Right renal pelvis (tissue), 4 donors: ENCODE results near the gene ZNF511. TPM values are rescaled to one million over a fixed set of nuclear protein-coding genes. Genes with fewer than 3 reads are reported as not detected.
"Not testable (repeated sequence)": the region's sequence is repeated elsewhere in the genome, so short reads cannot be mapped to it uniquely, and the experiment has no call there.

ENCODE experiments used
- DNase-seq, 4 donors: peaks; one replicate each; pipeline ENCODE4 v3.0.0-alpha.2; 2013; ENCODE audit warnings: low read depth in 4 of 4, low spot score in 3 of 4, missing footprints in 1 of 4
- polyA plus RNA-seq, 4 donors: library from polyadenylated mRNA; unstranded; fragments of 120-200 nt; gene quantifications; one replicate each; pipeline ENCODE4 v1.2.1, GENCODE V29; 2013; ENCODE audit not compliant: insufficient read length in 4 of 4

ZNF511 gene, protein sequence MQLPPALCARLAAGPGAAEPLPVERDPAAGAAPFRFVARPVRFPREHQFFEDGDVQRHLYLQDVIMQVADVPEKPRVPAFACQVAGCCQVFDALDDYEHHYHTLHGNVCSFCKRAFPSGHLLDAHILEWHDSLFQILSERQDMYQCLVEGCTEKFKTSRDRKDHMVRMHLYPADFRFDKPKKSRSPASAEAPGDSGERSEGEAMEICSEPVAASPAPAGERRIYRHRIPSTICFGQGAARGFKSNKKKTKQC
- 10 to 100 TPM; 32.9 to 41.8 (median 38.8) TPM for polyA plus RNA-seq

DNA sequence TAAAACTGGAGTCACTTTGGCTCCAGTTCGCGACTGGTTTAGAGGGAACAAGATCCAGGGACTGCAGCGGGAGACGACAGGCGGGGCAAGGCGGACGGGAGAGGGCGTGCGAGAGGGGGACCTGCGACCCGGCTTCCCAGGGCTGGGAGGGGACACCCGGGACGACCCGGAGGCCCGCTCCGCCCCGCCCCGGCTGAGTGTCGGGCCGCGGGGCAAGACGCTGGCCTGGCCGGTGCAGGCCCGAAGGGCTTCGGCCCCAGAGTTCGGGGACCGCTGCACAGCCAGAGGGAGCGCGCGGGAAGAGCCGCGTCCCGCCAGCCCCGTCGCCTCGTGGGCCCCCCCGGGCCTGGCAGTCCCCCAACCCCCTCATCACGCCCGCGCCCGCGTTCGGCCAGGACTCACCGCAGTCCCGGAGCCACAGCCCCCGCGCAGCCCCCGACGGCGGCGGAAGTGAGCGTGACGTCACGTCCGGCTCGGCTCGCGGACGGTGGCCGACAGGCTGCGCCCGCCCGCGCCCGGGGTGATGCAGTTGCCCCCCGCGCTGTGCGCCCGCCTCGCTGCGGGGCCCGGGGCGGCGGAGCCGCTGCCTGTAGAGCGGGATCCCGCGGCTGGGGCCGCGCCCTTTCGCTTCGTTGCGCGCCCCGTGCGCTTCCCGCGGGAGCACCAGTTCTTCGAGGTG lies at the start of gene ZNF511, which contains the start of gene TUBGCP2:
Gene ZNF511, plus strand, starts transcription at position 494 of the 679 bp plus-strand sequence. Its CDS starts 30 bp downstream, at position 524.
Gene TUBGCP2, minus strand, starts transcription at position 452 of the 679 bp plus-strand sequence. CDS start 5,931 bp downstream, outside the sequence.
- DNase-seq = peak; percentile 61 to 84 (median 76)

DNA sequence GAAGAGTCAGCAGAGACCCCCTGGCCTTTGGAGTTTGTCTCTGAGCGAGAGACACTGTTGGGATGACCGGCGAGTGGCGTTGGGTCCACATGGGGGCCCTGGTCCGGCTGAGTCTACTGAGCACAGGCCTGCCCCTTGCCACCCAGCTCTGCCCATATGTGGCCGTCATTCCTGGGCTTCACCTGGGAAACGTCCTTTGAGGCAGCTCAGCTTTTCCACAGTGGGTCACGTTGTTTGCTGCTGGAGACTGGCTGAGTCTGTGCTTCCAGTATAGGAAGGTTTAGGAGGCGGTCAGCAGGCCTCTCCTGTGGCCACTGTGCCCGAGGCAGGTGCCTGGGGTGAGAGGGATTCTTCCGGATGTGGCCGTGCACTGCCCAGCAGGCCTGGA lies 49.1 kb upstream of the ZNF511 start:
- DNase-seq = no peak

DNA sequence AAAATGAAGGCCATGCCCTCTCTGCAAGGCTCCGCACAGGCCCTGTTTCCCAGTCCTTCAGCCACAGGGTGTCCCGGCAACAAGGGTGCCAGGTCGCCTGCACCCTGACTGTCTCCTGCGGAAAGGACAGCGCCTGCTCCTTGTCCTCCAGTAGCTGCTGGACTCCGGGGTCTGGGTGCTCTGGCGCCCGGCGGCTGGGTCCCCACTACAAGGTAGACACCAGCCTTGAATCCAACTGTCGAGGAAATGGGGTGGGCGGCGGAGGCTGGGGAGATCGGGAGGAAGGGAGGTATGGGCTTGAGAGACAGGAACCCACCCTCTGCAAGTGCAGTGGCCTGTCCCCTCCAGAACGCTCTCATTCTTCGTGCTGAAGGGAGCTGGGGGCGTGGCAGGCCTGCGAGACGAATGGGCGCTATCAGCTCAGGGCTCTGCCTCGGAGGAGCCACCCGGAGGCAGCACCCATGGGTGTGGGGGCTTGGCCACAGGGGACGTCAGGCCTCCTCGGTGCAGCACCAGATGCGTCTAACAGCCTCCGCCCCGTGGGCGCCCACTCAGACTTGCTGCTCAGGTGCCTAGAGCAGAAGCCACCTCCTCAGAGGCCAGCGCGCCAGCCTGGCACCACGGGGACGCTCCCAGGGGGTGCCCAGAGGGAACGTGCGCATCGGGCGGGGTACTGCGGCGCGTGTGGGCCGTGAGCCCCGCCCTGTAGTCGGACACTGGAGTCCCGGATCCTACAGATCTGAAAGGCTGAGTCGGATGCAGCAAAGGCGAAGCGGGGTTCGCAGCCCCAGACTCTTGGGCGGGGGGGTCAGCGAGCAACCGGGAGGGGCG lies 47.6 kb upstream of the ZNF511 start:
- DNase-seq = no peak

DNA sequence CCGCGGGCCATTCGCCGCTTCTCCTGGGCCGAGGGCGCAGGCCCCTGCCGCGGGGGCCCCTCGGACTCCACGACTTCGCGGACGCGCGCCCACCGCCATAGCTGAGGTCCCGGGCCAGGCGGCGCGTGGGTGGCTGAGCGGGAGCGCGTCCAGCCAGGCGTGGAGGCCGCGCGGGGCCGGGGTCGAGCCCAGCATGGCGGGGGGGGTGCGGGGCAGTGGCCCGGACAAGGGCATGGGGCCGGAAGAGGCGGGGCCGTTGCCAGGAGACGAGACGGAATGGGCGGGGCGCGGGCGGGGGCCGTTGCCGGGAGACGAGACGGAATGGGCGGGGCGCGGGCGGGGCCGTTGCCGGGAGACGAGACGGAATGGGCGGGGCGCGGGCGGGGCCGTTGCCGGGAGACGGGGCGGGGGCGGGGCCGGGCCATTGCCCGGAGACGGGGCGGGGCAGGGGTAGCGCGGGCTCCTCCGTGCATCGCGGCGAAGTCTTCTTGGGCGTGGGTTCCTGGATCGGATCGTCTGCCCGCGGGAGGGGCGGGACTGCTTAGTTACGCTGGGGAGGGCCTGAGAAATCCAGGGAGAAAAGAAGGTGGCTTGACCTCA lies 46.9 kb upstream of the ZNF511 start:
- DNase-seq = no peak

DNA sequence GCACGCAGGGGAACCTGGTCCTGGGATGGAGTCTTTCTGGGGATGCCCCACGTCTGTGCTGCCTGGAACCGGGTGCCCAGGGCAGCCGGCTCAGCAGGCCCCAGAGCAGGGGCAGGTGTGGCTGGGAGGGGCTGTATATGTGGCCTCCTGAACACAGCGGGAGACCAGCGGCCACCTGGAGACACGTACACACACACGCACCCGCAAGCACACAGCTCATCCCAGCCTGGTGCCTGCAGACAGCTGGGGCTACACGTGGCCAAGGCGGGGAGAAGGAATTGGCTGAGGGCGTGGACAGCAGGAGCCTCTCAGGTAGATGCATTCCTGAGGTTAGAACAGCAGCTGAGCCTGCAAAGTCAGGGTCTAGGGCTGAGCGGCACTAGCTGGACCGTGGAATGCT lies 46.0 kb upstream of the ZNF511 start:
- no peak for DNase-seq

DNA sequence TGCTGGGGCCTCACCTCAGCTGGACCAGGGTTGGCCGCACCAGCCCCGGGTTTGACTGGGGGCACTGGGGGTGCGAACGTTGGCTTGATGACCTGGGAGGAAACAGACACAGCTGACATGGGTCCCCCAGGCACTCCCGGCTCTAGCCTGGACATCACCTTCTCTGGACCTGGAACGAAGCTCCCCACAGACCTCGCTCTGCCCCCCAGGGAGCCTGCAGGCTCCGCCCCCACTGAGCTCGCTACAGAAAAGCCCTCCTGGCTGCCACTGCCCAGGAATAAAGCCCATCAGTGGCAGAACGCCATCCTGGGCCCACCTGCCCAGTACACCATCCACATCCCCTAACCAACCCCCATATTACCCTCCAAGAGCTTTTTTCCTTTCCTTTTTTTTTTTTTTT lies 45.0 kb upstream of the ZNF511 start:
- no peak for DNase-seq

DNA sequence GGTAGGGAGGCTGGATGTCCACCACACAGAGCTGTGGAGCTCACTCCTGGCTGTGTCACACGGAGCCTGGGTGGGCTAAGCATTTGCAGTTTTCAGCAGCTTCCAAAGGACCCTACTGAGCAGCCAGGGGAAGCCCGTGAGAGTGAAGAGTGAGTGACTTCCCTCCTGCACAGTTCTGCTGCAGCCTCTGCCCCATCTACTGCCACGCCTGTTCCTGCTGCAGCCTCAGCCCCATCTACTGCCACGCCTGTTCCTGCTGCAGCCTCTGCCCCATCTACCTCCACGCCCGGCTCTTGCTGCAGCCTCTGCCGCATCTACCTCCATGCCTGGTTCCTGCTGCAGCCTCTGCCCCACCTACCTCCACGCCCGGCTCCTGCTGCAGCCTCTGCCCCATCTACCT lies 44.3 kb upstream of the ZNF511 start:
- no peak for DNase-seq

DNA sequence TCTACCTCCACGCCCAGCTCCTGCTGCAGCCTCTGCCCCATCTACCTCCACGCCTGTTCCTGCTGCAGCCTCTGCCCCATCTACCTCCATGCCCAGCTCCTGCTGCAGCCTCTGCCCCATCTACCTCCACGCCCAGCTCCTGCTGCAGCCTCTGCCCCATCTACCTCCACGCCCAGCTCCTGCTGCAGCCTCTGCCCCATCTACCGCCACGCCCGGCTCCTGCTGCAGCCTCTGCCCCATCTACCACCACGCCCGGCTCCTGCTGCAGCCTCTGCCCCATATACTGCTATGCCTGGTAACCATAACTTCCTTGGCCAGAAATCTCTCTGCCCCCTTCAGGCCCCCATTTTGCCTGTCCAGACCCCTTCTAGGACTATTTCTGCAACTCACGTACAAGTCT lies 43.7 kb upstream of the ZNF511 start:
- not testable (repeated sequence) for DNase-seq

DNA sequence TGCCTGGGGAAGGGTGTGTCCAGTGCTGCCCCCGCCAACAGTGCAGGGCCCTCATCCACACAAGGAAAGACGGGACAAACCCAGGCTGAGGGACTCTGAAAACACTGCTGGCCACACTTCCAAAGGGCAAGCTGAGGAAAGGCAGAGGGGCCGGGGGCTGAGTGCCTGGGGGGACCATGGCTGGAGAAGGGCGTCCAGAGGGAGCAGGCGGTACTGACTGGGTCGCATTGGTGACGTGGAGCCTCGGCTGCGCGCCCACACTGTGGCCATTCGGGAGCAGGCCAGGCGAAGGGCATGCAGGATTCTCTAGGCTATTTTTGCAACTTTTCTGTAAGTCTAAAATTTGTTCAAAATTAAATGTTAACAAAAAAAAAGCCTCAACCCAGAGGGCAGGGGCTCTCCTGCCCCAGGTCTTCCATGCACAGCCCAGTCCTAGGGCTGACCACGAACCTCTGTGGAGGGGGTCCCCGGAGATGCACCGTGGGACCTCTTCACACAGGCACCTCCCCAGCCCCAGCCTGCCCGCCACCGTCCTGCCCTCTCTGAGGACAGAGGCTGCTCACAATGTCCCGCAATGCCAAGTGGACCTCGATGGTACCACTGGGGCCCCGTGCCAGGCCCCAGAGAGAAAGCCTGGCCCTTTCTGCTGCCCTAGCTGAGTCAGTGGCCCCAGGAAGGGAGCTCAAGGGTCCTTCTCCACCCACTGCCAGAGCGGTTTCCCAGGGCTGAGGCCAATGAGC lies 42.5 kb upstream of the ZNF511 start:
- DNase-seq = no peak

DNA sequence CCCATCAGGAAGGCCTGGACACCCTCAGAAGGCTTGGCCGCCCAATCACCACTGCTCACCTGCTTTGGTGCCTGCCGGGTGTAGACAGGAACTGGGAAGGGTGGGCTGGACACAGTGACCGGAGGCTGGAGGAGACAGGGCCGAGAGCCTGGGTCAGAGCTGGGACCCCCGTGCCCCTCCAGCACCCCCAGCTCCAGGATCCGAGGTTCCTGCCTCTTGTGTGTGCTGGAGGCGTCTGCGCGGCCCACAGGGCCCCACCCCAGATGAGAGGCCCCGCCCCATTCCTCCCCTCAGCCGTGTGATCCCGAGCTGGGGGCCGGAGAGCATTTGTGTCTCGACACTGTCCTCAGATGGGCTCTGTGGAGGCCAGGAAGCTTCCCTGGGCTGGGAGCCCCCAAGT lies 41.4 kb upstream of the ZNF511 start:
- DNase-seq = no peak

DNA sequence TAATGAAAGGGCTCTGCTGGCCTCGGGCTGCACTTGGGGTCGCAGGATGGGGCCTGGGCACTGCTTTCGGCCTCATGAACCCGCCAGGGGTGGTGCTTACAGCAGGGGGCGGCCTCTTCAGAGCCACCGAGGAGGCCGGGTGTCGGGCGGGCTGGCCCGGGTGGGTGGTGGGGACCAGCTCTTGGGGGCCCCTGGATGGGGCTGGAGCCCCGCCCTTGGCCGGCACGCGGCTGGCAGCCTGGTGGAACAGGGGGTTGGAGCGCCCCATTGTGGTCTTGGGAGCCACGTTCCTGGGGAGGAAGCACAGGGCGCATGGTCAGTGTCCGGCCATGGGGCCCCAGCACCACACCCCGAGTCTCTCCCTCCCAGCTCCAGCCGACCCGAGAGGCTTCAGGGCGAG lies 40.9 kb upstream of the ZNF511 start:
- no peak for DNase-seq

DNA sequence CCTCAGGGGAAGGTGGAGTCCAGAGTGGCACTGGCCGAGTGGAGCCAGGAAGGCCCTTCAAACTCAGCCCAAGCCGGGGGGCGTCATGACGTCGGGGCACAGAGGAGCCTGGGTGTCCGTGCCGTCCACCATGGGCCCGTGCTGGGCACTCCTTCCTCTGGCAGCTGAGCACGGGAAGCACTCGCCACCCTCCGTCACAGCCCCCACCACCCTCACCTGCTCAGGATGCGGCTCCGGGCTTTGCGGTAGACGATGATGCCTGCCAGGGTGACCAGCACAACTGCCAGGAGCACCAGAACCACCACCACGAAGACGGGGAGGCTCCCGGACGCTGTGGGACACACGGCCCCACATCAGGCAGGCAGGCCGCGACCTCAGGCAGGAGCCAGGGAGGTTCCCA lies 40.2 kb upstream of the ZNF511 start:
- DNase-seq = no peak

DNA sequence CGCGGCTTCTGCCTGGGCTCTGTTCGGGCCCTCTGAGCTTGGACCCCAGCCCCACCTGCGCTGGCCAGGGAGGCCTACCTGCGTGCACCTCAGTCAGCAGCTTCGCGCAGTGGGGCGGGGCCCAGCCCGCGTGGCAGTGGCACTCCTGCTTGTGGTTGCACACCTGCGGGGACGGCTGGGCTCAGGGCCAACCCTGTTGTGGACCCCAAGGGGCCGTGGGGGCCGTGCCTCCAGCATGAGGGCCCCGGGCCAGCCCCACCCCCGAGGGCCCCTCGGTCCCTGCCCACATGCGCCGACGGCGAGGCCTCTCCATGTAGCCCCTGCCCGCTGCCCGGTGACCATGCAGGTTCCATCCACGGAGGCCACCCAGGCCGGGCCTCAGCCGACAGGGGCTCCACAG lies 39.3 kb upstream of the ZNF511 start:
- DNase-seq = no peak

DNA sequence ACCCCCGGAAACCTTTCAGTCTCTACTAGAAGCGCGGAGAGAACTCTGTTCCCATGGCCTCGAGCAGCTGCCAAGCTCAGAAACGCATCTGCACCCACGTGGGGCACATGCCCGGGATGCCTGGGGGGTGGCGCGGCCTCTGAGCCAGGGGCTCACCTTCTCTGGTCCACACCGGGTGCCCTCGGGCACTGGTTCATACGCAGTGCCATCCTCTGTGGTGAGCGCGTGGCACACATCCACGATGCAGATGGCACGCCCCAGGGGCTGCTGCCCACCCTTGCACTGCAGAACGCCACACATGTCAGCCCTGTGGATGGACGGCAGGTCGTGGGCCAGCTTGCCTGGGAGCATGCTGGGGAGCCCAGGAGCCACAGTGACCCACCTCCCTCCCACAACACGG lies 38.5 kb upstream of the ZNF511 start:
- DNase-seq = no peak

DNA sequence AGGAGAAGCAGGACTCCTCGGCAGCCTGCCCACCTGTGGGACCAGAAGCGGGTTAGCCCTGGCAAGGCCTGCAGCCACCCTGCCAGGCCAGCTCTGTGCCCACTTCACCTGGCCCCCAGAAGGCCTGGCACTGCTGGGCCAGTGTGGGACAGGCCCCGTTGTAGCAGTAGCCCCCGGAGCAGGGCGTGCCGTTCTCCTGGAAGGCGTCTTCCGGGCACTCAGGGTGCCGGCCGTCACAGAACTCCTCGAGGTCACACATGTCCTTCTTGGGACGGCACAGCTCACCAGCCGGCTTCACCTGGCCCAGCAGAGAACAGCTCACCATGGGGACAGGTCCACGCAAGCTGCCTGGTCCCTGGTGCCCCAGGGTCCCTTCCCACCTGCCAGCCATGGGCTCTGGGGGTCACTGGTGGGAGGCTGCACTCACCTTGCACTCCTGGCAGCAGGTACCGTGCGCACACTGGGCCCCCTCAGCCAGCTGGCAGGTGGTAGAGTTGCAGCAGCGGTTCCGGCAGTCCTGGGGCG lies 37.9 kb upstream of the ZNF511 start:
- DNase-seq = no peak

DNA sequence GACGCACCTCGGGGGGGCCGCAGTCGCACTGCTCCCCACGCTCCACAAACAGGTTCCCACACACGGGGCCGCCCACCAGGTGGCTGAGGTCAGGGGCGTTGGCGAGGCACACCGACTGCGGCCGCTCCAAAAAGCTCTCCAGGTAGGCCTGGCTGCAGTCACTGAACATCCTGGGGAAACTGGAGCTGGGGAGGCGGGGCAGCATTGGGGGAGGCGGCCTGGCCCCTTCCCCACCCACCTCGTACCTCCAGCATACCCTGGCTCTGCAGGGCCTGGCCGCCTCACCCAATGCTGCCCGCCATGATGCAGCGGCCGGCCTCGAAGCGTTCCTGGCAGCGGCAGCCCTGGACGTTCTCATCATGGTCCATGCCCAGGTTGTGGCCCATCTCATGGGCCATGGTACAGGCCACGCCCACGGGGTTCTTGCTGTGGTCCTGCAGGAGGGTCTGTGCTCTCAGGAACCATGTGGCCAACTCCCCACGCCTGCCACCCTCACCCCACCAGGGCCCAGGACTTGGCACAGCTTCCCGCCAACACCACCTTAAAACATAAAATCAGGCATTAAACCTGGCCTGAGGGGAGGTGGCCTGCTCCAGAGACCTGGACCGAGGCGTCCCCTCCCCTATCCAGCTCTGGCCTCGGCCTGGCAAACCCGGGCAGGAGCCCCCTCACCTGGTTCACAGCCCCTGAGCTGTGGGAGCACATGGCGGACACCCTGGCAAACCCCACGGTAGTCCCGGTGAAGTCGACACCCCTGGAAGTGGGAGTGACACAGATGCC lies 37.0 kb upstream of the ZNF511 start:
- DNase-seq = no peak

DNA sequence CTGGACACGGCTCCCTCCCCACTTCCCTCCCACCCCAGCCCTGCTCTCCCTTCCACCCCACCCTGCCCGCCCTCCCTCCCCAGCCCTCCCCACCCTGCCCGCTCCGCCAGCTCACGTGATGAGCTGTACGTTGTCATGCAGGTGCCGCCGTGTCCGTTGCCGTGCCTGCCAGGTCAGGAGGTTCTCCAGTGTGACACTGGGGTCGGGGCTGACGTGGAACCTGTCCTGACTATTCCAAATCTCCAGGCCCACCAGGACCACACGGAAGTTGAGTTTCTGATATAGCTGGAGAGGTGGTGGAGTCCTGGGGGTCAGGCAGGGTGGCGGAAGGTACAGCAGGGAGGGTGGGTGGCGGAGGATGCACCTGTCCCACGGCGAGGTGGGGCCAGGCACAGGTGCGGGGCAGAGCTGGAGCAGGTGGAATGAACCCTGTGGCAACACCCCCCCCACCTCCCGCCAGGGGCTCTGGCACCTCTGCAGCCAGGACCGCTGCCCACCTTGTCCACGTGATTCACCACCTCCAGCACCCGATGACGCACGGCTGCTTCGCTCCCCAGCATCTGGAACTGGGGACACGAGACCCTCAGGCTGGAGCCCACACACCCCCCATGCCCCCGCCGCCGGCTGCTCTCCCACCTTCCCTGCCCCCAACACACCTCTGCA lies 36.3 kb upstream of the ZNF511 start:
- no peak for DNase-seq

DNA sequence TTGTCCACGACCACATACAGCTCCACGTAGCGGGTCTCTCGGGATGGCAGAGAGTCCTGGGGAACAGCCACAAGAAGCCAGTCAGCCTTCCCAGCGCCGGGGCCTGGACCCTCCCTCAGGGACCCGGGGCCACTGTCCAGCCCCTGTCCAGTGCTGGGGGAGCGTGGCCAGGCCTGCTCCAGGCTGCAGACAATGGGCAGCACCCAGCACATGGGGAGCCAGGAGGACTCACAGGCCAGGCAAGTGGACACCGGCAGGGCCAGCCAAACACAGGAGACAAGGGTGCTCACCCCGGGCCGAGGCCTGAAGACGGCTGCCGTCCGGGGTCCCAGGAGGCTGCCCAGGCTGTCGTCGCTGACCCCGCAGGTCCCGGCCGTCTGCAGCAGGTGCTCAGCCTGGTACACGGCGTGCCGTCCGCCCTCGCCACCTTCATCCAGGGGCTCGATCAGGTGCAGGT lies 35.7 kb upstream of the ZNF511 start:
- DNase-seq = no peak
